ENCODE measurements around the gene PHF14.
"Not testable (repeated sequence)": the region's sequence is repeated elsewhere in the genome, so short reads cannot be mapped to it uniquely, and the experiment has no call there.

GRCh38 chr7:10953078-10953750 lies 20.5 kb upstream of the PHF14 start:
- not testable (repeated sequence) for TF ChIP-seq POLR2A (IDR thresholded peaks at IDR 0.05; ENCODE audit: low read length); GATA1 (IDR thresholded peaks at IDR 0.05; ENCODE audit: low read depth, low read length)
